SH-SY5Y (cell line): ENCODE measurements around the gene CD82.

Experiments used
- GATA2 ChIP-seq: IDR thresholded peaks from 2 replicates; pipeline ENCODE4 v1.6.1; 2011; ENCODE audit warnings: mild to moderate bottlenecking, low read depth, low read length
- GATA3 ChIP-seq: IDR thresholded peaks from 2 replicates; pipeline ENCODE4 v1.6.1; 2011; ENCODE audit warnings: low read depth, mild to moderate bottlenecking, low read length, moderate library complexity

DNA sequence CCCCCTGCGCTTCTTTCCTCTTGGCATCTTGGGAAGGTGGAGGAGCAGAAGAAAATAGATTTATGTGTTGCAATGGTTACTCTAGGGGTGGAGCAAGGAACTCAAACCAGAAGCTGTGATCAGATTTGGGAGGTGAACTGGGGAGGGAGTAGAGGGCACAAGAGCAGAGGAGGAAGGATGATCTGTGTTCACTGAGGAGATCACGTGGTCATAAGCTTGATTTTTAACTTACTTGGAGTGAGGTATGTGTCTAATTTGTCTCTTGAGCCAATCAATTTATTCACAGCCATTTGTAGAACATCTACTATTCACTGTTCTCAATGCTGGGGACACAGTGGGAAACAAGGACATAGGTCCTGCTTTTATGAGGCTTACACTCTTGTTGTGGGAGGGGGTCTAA is 24.8 kb upstream of the CD82 start:
- TF ChIP-seq GATA3 (no peak), GATA2 (no peak)
